ENCODE measurements around the gene MAGEB17. TPM values are rescaled to one million over a fixed set of nuclear protein-coding genes. Genes with fewer than 3 reads are reported as not detected.

MAGEB17 gene
- total RNA-seq, 6 donors from 2014 or later, result not detected

- Histone ChIP-seq H3K27me3 (no peaks in the 10 kb centered on the region), H3K36me3 (no peaks in the 10 kb centered on the region), H3K27ac (no peak overlapping the region), H3K9me3 (no peaks in the 10 kb centered on the region), H3K4me1 (no peaks in the 10 kb centered on the region), H3K4me3 (no peak overlapping the region)
- DNase-seq (no peak), ATAC-seq (ENCODE audit: low FRiP score in 2 of 2) (no peak)
- no peak for TF ChIP-seq EP300 (IDR thresholded peaks at IDR 0.05)
- no peak for TF ChIP-seq CTCF (IDR thresholded peaks at IDR 0.05)
- TF ChIP-seq POLR2A (IDR thresholded peaks at IDR 0.05), result no peak
- no peak for TF ChIP-seq POLR2AphosphoS5 (IDR thresholded peaks at IDR 0.05)
Observed at GRCh38 chrX:16137416-16138107, 29.7 kb upstream of the MAGEB17 start.

- Histone ChIP-seq H3K4me3 (no peak overlapping the region), H3K27ac (no peak overlapping the region), H3K9me3 (no peaks in the 10 kb centered on the region), H3K4me1 (no peaks in the 10 kb centered on the region), H3K27me3 (no peaks in the 10 kb centered on the region), H3K36me3 (no peaks in the 10 kb centered on the region)
- DNase-seq (no peak), ATAC-seq (ENCODE audit: low FRiP score in 2 of 2) (no peak)
- WGBS, 2 donors, result 50 to 65% methylated on average over 1 of the region's 1 CpG
- TF ChIP-seq POLR2AphosphoS5 (IDR thresholded peaks at IDR 0.05) (no peak), CTCF (IDR thresholded peaks at IDR 0.05) (no peak), EP300 (IDR thresholded peaks at IDR 0.05) (no peak), POLR2A (IDR thresholded peaks at IDR 0.05) (no peak)
Observed at GRCh38 chrX:16138108-16138427, 29.2 kb upstream of the MAGEB17 start.

- Histone ChIP-seq H3K27me3 (no peaks in the 10 kb centered on the region), H3K4me1 (no peaks in the 10 kb centered on the region), H3K27ac (no peak overlapping the region), H3K36me3 (no peaks in the 10 kb centered on the region), H3K9me3 (no peaks in the 10 kb centered on the region), H3K4me3 (no peak overlapping the region)
- 74 to 81% methylated on average over 4 of the region's 4 CpGs for WGBS, 2 donors
- TF ChIP-seq CTCF (IDR thresholded peaks at IDR 0.05) (no peak), POLR2AphosphoS5 (IDR thresholded peaks at IDR 0.05) (no peak), POLR2A (IDR thresholded peaks at IDR 0.05) (no peak), EP300 (IDR thresholded peaks at IDR 0.05) (no peak)
- no peak for DNase-seq
- no peak for ATAC-seq (ENCODE audit: low FRiP score in 2 of 2)
Observed at GRCh38 chrX:16140448-16140847, 26.8 kb upstream of the MAGEB17 start.

- H3K36me3 ChIP-seq, result no peaks in the 10 kb centered on the region
- DNase-seq (no peak), ATAC-seq (ENCODE audit: low FRiP score in 2 of 2) (no peak)
- no peaks in the 10 kb centered on the region for H3K4me1 ChIP-seq
- H3K9me3 ChIP-seq, result no peaks in the 10 kb centered on the region
- no peaks in the 10 kb centered on the region for H3K27me3 ChIP-seq
- no peak overlapping the region for H3K4me3 ChIP-seq
- H3K27ac ChIP-seq, result no peak overlapping the region
- no peak for TF ChIP-seq EP300 (IDR thresholded peaks at IDR 0.05)
- TF ChIP-seq POLR2A (IDR thresholded peaks at IDR 0.05), result no peak
- no peak for TF ChIP-seq POLR2AphosphoS5 (IDR thresholded peaks at IDR 0.05)
Observed at GRCh38 chrX:16140983-16141382, 26.3 kb upstream of the MAGEB17 start.

- Histone ChIP-seq H3K27ac (no peak overlapping the region), H3K9me3 (no peaks in the 10 kb centered on the region), H3K4me1 (no peaks in the 10 kb centered on the region), H3K36me3 (no peaks in the 10 kb centered on the region), H3K4me3 (no peak overlapping the region), H3K27me3 (no peaks in the 10 kb centered on the region)
- ATAC-seq (ENCODE audit: low FRiP score in 2 of 2), result no peak
- no peak for DNase-seq
- no peak for TF ChIP-seq CTCF (IDR thresholded peaks at IDR 0.05)
- TF ChIP-seq EP300 (IDR thresholded peaks at IDR 0.05), result no peak
- no peak for TF ChIP-seq POLR2AphosphoS5 (IDR thresholded peaks at IDR 0.05)
- TF ChIP-seq POLR2A (IDR thresholded peaks at IDR 0.05), result no peak
- WGBS, 2 donors, result 85 to 93% methylated on average over 4 of the region's 4 CpGs
Observed at GRCh38 chrX:16141422-16142245, 25.6 kb upstream of the MAGEB17 start.
